Measurements from ENCODE around the gene ZNF580. TPM values are rescaled to one million over a fixed set of nuclear protein-coding genes. Genes with fewer than 3 reads are reported as not detected.

Gene ZNF580
- total RNA-seq, 2 donors from 2014 or later: 21.9 to 22.2 TPM

DNA sequence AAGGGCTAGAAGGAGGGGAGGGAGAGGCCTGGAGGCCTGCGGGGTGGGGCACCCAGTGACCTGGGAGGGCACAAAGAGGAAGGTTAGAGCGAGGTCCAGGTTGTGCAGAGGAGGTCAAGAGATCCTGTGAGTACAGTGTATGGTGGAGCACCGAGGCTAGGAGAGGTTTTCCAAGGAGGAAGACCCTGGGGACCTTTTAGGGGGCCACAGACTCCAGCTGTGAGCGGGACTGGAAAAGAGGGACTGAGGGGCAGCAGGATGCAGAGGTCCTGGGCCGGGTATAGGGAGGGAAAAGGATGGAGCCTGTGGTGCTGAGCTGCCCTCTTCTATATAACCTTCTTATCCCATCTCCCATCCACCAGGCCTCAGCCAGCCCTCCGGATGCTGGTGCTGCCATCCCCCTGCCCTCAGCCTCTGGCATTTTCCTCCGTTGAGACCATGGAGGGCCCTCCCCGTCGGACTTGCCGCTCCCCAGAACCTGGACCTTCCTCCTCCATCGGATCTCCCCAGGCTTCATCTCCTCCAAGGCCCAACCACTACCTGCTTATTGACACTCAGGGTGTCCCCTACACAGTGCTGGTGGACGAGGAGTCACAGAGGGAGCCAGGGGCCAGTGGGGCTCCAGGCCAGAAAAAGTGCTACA, 3.5 kb downstream of the ZNF580 start:
- Mint-ChIP-seq H3K27ac (peak overlapping the region; percentile 98), H3K36me3 (ENCODE audit: low read depth) (peaks cover 66% of the 10 kb centered on the region), H3K27me3 (no peaks in the 10 kb centered on the region), H3K4me3 (peak overlapping the region; percentile 96), H3K9me3 (no peaks in the 10 kb centered on the region), H3K4me1 (peaks cover 13% of the 10 kb centered on the region)
- ATAC-seq (replicated peaks): no peak

DNA sequence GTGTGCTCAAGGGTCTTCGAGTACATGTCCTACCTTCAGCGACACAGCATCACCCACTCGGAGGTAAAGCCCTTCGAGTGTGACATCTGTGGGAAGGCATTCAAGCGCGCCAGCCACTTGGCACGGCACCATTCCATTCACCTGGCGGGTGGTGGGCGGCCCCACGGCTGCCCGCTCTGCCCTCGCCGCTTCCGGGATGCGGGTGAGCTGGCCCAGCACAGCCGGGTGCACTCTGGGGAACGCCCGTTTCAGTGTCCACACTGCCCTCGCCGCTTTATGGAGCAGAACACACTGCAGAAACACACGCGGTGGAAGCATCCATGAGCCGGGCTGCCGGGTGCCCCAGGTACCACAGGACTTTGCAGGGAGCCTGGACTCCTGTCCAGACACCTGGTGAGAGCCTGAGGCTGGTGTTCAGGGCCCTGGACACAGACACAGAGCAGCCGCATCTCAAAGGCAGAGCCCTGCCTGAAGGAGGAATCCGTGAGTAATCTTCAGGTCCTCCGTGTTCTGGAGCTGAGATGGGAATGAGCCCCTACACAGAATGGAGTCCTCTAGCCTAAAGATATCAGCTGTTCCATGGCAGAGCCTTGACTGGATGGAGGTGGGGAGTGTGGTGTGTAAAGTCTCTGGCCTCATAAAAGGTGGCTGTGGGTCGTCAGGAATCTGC, 4.2 kb downstream of the ZNF580 start:
- H3K36me3 Mint-ChIP-seq (ENCODE audit: low read depth): peaks cover 73% of the 10 kb centered on the region
- peak overlapping the region; percentile 96 for H3K4me3 Mint-ChIP-seq
- ATAC-seq (replicated peaks): no peak
- peaks cover 19% of the 10 kb centered on the region for H3K4me1 Mint-ChIP-seq
- H3K27ac Mint-ChIP-seq: peak overlapping the region; percentile 98
- no peaks in the 10 kb centered on the region for H3K27me3 Mint-ChIP-seq
- H3K9me3 Mint-ChIP-seq: no peaks in the 10 kb centered on the region

DNA sequence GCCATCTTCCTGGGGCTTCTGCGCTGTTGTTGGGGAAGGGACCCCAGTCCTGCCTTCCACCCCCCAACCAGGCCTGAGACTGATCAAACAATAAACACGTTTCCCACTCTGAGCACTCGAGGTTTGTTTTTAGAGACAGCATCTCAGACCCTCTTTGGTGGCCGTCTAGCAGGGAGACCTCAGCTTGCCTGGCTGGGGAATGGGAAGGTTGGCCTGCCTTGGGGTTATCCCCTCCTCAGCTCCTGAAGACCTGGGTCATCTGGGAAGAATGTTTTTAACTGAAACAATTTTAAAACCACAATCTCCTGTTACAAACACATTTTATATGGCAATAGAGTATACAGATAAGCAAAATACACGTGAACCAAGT, 4.7 kb downstream of the ZNF580 start:
- ATAC-seq (replicated peaks): no peak
- H3K4me1 Mint-ChIP-seq: peaks cover 24% of the 10 kb centered on the region
- H3K27ac Mint-ChIP-seq: peak overlapping the region; percentile 54
- H3K9me3 Mint-ChIP-seq: no peaks in the 10 kb centered on the region
- H3K4me3 Mint-ChIP-seq: peak overlapping the region; percentile 96
- H3K27me3 Mint-ChIP-seq: no peaks in the 10 kb centered on the region
- peaks cover 72% of the 10 kb centered on the region for H3K36me3 Mint-ChIP-seq (ENCODE audit: low read depth)

DNA sequence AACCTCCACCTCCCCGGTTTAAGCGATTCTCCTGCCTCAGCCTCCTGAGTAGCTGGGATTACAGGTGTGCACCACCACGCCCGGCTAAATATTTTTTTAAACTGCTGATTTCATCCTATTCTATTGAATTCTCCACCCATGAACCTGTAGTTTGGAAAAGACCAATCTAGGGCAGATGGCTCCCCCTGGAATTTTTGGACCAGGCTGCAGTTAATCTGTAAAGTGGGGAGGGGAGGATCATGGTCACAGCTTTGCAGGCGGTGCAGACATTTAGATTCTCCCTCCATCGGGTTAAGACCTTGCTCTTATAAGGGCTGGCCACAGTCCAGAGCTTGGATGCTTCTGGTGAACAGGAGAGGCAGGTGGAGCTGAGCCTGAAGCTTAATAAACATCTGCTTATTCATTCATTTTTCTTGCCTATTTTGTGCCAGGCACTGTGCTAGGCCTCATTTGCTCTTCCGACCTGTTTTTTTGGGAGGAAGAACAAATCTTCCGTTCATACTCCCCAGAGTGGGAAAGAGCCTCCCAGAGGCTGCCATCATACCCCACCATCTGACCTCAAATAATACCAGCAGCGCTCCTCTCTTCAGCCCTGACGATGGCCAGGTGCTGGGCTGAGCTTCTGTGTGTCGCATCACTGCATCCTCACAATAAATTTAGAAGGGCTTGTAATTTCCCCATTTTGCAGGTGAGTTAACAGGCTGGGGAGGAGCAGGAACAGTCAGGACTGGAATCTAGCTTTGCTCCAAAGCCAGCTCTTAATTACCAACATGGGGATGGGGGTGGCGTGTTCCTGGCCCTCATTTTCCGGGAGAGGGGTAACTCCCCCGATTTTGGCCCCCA, 6.3 kb downstream of the ZNF580 start:
- ATAC-seq (replicated peaks): no peak
- peaks cover 62% of the 10 kb centered on the region for H3K36me3 Mint-ChIP-seq (ENCODE audit: low read depth)
- peak overlapping the region; percentile 12 for H3K27ac Mint-ChIP-seq
- H3K9me3 Mint-ChIP-seq: no peaks in the 10 kb centered on the region
- peak overlapping the region; percentile 58 for H3K4me3 Mint-ChIP-seq
- no peaks in the 10 kb centered on the region for H3K27me3 Mint-ChIP-seq
- peaks cover 19% of the 10 kb centered on the region for H3K4me1 Mint-ChIP-seq

DNA sequence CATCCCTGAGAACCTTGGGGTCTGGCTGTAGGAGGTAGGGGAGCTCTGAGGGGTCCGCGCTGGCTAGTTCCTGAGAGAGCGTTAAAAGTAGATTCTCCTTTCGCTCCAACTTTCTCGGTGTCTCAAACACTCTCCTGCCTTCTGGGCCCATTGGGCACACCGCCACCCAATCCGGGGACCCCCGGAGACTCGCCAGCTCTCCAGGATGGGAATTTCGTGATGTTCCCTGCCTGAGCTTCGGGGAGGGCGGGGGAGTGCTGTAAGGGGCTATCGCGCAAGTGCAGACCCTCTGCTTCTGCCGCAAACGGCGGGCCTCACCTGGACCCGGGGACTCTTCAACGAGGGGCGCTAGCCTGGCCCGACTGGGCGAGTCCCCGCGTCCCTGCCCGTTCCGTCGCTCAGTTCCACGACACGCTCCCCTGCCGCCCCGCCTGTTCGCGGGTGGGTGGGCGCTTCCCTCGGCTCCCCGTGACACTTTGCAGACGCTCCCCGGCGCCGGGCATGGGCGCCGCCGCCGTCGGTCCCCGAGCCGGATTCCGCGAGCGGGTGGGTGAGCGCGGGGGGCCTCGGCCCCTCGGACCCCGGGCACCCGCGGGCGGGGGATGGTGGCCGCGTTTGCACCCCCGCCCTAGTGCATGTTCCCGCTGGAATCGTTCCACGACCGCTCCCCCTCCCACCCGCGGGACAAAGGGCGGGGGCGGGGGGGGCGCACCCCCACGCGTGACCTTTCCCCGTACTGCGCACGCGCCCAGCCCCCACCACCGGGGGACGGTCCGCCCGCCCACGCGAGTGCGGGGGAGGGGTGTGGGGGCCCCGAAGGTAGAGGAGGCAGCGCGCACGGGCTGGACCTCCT, 7.2 kb downstream of the ZNF580 start, which contains the start of gene CCDC106:
TSS of gene CCDC106 (plus strand) at position 481 of the 853 bp plus-strand sequence. CDS start 835 bp downstream, outside the sequence.
- peak within 1 kb of the TSS; percentile 46 for H3K27ac Mint-ChIP-seq
- H3K9me3 Mint-ChIP-seq: no peaks in the 10 kb centered on the region
- H3K27me3 Mint-ChIP-seq: no peaks in the 10 kb centered on the region
- H3K4me3 Mint-ChIP-seq: peak within 1 kb of the TSS; percentile 65
- peaks cover 59% of the 10 kb centered on the region for H3K36me3 Mint-ChIP-seq (ENCODE audit: low read depth)
- ATAC-seq (replicated peaks): no peak
- H3K4me1 Mint-ChIP-seq: peaks cover 17% of the 10 kb centered on the region

DNA sequence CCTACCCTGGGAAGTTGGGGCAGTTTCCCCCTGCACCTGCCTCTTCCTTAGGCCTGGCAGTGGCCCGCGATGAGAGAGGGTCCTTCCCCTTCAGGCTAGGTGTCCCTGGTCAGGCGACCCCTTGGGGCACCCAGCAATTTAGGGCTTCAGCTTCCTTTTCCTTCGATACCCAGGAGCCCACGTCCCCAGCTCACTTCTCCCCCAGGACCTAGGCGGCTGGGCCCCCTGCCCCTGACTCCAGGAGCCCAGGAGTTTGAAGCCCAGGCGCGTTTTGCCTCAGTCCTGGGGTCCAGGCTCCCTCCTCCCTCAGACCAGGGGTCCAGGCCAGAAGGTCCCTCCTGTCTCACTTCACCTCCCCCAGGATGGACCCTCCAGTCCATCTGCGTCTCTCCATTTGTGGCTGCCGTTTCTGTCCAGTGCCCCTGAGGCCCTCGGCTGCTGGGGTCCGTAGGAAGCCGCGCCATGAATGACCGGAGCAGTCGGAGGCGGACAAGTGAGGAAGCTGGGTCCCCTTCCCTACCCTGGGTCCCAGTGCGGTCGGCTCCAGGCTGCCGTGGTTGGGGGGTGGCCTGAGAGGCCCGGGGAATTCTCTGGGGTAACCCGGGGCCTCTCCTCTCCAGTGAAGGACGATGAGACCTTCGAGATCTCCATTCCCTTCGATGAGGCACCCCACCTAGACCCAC, 7.9 kb downstream of the ZNF580 start:
- peaks cover 12% of the 10 kb centered on the region for H3K4me1 Mint-ChIP-seq
- peak overlapping the region; percentile 46 for H3K27ac Mint-ChIP-seq

DNA sequence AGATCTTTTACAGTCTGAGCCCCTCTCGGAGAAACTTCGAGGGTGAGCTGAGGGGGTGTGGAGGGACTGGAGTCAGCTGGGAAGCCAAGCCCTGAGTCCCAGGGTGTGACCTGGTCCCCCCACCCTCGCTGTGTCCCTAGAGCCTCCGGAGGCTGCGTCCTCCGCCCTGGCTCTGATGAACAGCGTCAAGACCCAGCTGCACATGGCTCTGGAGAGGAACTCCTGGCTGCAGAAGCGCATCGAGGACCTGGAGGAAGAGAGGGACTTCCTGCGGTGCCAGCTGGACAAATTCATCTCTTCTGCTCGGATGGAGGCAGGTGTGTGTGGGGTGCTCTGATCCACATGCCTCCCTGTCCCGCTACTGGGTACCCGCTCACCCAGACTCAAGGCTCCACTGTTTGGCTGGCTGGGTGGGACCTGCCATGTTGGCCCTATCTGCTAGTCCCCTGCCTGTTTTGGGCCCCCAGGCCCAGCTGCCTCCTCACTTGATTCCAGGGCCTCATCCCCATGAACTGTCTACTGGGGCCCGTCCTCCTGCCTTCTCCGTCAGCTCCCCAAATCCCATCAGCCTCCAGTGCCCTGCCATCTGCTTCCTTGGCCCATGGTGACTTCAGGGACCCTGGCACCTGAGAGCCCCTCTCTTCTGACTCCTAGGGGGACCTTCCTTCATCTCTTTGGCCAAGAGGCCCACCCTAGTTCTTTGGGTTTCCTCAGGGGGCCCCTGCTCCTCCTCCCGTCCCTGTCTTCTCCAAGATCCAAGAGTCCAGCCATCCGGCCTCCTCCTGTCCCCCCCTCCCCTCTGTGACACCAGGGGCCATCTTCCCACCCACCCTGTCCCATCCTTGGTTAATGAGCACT, 8.7 kb downstream of the ZNF580 start:
- peak overlapping the region; percentile 65 for H3K4me3 Mint-ChIP-seq
- no peaks in the 10 kb centered on the region for H3K27me3 Mint-ChIP-seq
- no peaks in the 10 kb centered on the region for H3K9me3 Mint-ChIP-seq
- no peak for ATAC-seq (replicated peaks)
- peaks cover 12% of the 10 kb centered on the region for H3K4me1 Mint-ChIP-seq
- peaks cover 55% of the 10 kb centered on the region for H3K36me3 Mint-ChIP-seq (ENCODE audit: low read depth)
- H3K27ac Mint-ChIP-seq: peak overlapping the region; percentile 46

More for the DNA sequence above, 7.9 kb downstream of the ZNF580 start:
- Mint-ChIP-seq H3K36me3 (ENCODE audit: low read depth) (peaks cover 55% of the 10 kb centered on the region), H3K9me3 (no peaks in the 10 kb centered on the region), H3K27me3 (no peaks in the 10 kb centered on the region), H3K4me3 (peak overlapping the region; percentile 65)
- ATAC-seq (replicated peaks): no peak

DNA sequence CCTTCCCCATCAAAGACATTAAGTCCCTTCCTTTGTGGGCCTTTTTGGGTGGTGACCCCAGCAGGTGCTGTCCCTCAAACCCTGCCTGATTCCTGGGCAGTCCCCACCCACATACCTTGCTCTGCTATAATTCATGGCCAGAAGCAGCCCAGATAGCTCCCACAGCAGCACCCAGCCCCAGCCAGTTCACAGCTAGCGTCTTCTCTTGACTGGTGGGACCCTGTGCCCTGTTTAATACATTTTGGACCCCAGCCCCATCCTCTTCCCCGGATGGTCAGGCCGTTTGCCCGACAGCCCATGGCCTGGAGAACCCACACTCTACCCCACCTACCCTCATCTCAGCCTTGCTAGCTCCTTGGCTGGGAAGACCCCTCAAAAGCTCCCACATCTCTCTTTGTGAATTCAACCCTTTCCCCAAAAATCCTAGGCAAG, 9.3 kb downstream of the ZNF580 start:
- H3K27me3 Mint-ChIP-seq: no peaks in the 10 kb centered on the region
- peaks cover 51% of the 10 kb centered on the region for H3K36me3 Mint-ChIP-seq (ENCODE audit: low read depth)
- H3K27ac Mint-ChIP-seq: peak overlapping the region; percentile 46
- H3K9me3 Mint-ChIP-seq: no peaks in the 10 kb centered on the region
- peaks cover 12% of the 10 kb centered on the region for H3K4me1 Mint-ChIP-seq
- H3K4me3 Mint-ChIP-seq: peak overlapping the region; percentile 49
- no peak for ATAC-seq (replicated peaks)

DNA sequence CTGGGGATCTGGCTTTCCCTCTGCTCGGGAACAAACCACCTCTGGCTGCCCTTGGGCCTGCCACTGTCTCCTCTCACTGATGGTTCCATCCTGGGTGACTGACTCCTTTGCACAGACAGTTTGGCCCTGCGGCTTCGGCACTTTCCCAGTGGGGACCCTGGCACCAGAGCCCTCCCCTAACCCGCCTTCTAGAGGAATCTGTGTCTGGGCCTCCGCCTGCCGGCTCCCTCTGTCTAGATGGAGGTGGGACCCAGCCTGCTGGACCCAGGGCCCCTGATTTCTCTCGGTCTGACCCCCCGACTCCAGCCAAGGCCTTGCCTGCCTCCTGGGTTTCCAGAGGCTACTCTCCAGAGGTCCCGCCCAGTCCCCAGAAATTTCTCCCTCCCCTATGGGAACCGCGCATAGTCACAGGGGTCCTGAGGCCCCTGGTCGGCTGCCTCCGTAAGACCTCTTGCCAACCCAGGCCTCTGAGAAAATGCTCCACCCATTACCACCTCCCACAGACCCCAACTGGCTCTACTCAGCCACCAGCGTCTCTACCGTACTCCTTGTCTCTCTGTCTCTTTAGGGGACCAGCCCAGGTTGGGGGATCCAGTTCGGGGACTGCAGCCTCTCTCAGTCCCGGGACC, 9.9 kb downstream of the ZNF580 start:
- Mint-ChIP-seq H3K9me3 (no peaks in the 10 kb centered on the region), H3K27ac (peak overlapping the region; percentile 46), H3K4me3 (peak overlapping the region; percentile 49), H3K27me3 (no peaks in the 10 kb centered on the region), H3K36me3 (ENCODE audit: low read depth) (peaks cover 51% of the 10 kb centered on the region), H3K4me1 (peaks cover 12% of the 10 kb centered on the region)
- no peak for ATAC-seq (replicated peaks)

DNA sequence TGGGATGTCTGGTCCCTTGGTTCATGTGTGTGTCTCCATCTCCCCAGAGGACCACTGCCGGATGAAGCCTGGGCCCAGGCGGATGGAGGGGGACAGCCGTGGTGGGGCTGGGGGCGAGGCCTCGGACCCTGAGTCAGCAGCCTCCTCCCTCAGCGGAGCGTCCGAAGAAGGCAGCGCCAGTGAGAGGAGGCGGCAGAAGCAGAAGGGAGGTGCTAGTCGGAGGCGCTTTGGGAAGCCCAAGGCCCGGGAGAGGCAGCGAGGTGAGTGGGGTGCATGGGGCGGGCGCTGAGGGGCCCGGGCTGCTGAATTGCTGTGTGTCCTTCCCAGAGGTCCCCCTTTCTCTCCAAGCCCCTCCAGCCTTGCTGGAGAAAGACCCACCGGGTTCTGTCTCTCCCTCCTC, 10.4 kb downstream of the ZNF580 start:
- Mint-ChIP-seq H3K27ac (peak overlapping the region; percentile 46), H3K4me1 (peaks cover 12% of the 10 kb centered on the region), H3K9me3 (no peaks in the 10 kb centered on the region), H3K4me3 (peak overlapping the region; percentile 49), H3K27me3 (no peaks in the 10 kb centered on the region), H3K36me3 (ENCODE audit: low read depth) (peaks cover 51% of the 10 kb centered on the region)
- no peak for ATAC-seq (replicated peaks)

DNA sequence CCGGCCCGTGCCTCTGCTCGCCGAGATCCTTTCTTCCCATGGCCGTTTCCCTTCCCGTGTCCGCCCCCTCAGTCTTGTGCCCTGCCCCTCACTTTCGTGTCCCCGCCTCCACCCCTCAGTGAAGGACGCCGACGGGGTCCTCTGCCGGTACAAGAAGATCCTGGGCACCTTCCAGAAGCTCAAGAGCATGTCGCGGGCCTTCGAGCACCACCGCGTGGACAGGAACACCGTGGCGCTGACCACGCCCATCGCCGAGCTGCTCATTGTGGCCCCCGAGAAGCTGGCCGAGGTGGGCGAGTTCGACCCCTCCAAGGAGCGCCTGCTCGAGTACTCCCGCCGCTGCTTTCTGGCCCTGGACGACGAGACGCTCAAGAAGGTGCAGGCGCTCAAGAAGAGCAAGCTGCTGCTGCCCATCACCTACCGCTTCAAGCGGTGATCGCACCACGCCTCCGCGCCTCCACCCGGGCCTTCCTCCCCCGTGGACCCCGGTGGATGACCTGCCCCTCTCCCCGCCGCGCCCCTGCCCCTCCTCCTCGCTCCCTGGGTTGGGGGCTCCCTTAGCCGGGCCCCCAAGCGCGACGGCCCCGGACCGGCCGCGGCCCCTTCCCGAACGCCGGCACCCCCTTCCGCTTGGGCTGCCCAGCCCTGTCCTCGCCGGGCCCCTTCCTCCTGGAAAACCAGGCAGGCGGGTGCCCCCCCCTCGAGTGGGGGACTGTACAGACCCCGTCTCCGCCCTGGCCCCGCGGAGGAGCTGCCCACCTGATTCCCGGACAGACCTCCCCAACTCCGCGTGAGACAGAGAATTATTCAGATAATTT, 11.7 kb downstream of the ZNF580 start:
- H3K27ac Mint-ChIP-seq: no peak overlapping the region
- ATAC-seq (replicated peaks): no peak
- H3K36me3 Mint-ChIP-seq (ENCODE audit: low read depth): peaks cover 51% of the 10 kb centered on the region
- H3K9me3 Mint-ChIP-seq: no peaks in the 10 kb centered on the region
- no peak overlapping the region for H3K4me3 Mint-ChIP-seq
- peaks cover 16% of the 10 kb centered on the region for H3K4me1 Mint-ChIP-seq
- no peaks in the 10 kb centered on the region for H3K27me3 Mint-ChIP-seq
